GM23338 (cell line): Measurements from ENCODE around the gene FAHD1. TPM values are rescaled to one million over a fixed set of nuclear protein-coding genes. Genes with fewer than 3 reads are reported as not detected.

ENCODE experiments used
- ATAC-seq: fragments of 200-7000 bp; cut with Tn5 transposase; 3 replicates; pipeline ENCODE4 v1.9.1; 2020
- DNase-seq: peaks from one replicate; pipeline ENCODE4 v3.0.0-alpha.2; 2015; ENCODE audit warnings: low spot score
- H2AFZ ChIP-seq: fragments of 200-600 bp; sonication (generic); 2 replicates; pipeline ENCODE4 v1.8.0; 2016; ENCODE audit warnings: antibody characterized with exemption, mild to moderate bottlenecking, moderate library complexity
- H3F3A ChIP-seq: fragments of 200-600 bp; sonication (generic); replicated peaks from 2 replicates; pipeline ENCODE4 v1.8.0; 2017; ENCODE audit warnings: antibody characterized with exemption, mixed run types, low read depth
- H3K27ac ChIP-seq: fragments of 200-600 bp; sonication (generic); 2 replicates; pipeline ENCODE4 v1.6.1; 2016; ENCODE audit warnings: low read depth
- H3K27me3 ChIP-seq: fragments of 200-600 bp; sonication (generic); 2 replicates; pipeline ENCODE4 v1.8.0; 2016; ENCODE audit warnings: mild to moderate bottlenecking, mixed run types, moderate library complexity; ENCODE audit not compliant: insufficient read depth
- H3K36me3 ChIP-seq: fragments of 200-600 bp; sonication (generic); 2 replicates; pipeline ENCODE4 v1.8.0; 2016; ENCODE audit warnings: mild to moderate bottlenecking; ENCODE audit not compliant: insufficient read depth
- H3K4me1 ChIP-seq: fragments of 200-600 bp; sonication (generic); 2 replicates; pipeline ENCODE4 v1.8.0; 2016; ENCODE audit warnings: mild to moderate bottlenecking, moderate library complexity; ENCODE audit not compliant: insufficient read depth
- H3K4me2 ChIP-seq: fragments of 200-600 bp; sonication (generic); 2 replicates; pipeline ENCODE4 v1.7.1; 2017; ENCODE audit warnings: mixed run types
- H3K4me3 ChIP-seq: fragments of 200-600 bp; sonication (generic); 2 replicates; pipeline ENCODE4 v1.6.1; 2016; ENCODE audit warnings: mixed run types
- H3K79me2 ChIP-seq: fragments of 200-600 bp; sonication (generic); replicated peaks from 2 replicates; pipeline ENCODE4 v1.8.0; 2017; ENCODE audit warnings: mild to moderate bottlenecking; ENCODE audit not compliant: insufficient read depth
- H3K9me2 ChIP-seq: fragments of 200-600 bp; sonication (generic); 2 replicates; pipeline ENCODE4 v1.8.0; 2017; ENCODE audit not compliant: insufficient read depth
- H4K20me1 ChIP-seq: fragments of 200-600 bp; sonication (generic); replicated peaks from 2 replicates; pipeline ENCODE4 v1.8.0; 2017; ENCODE audit warnings: mild to moderate bottlenecking; ENCODE audit not compliant: insufficient read depth
- H3K27ac Mint-ChIP-seq: 2 replicates; pipeline ENCODE4 v1.8.0; 2020; ENCODE audit warnings: inconsistent platforms, mild to moderate bottlenecking, moderate library complexity, mixed read lengths
- H3K27me3 Mint-ChIP-seq: 3 replicates; pipeline ENCODE4 v1.8.0; 2022; ENCODE audit warnings: low read depth, mild to moderate bottlenecking, moderate library complexity, mixed read lengths, inconsistent platforms; ENCODE audit not compliant: insufficient read depth, poor library complexity
- H3K36me3 Mint-ChIP-seq: 3 replicates; pipeline ENCODE4 v1.8.0; 2021; ENCODE audit warnings: low read depth, mild to moderate bottlenecking, inconsistent platforms, moderate library complexity, mixed read lengths
- H3K4me1 Mint-ChIP-seq: 3 replicates; pipeline ENCODE4 v1.8.0; 2020; ENCODE audit warnings: mild to moderate bottlenecking, inconsistent platforms, mixed read lengths
- H3K4me3 Mint-ChIP-seq: 3 replicates; pipeline ENCODE4 v1.8.0; 2021; ENCODE audit warnings: moderate library complexity, mild to moderate bottlenecking, inconsistent platforms, mixed read lengths
- H3K9me3 Mint-ChIP-seq: 3 replicates; pipeline ENCODE4 v1.8.0; 2020; ENCODE audit warnings: moderate library complexity, mild to moderate bottlenecking, inconsistent platforms, mixed read lengths
- CTCF ChIP-seq, 2 experiments: fragments of 200-600 bp in 1 of 2; sonication (generic) in 1 of 2; conservative IDR thresholded peaks; 2 replicates each; pipeline versions ENCODE4 v1.5.1 to v1.6.1; 2016 to 2017; ENCODE audit warnings: antibody characterized with exemption in 2 of 2, low read depth in 2 of 2, mild to moderate bottlenecking in 2 of 2, moderate library complexity in 1 of 2
- ETS1 ChIP-seq: IDR thresholded peaks from 2 replicates; pipeline ENCODE4 v1.6.1; 2016; ENCODE audit warnings: antibody characterized with exemption
- NANOG ChIP-seq: IDR thresholded peaks from 2 replicates; pipeline ENCODE4 v1.6.1; 2016; ENCODE audit warnings: antibody characterized with exemption, borderline replicate concordance
- REST ChIP-seq: IDR thresholded peaks from one replicate; pipeline ENCODE4 v1.6.1; 2018; ENCODE audit warnings: antibody characterized with exemption; ENCODE audit not compliant: unreplicated experiment
- STAT1 ChIP-seq: IDR thresholded peaks from one replicate; pipeline ENCODE4 v1.6.1; 2016; ENCODE audit warnings: antibody characterized with exemption; ENCODE audit not compliant: unreplicated experiment
- ZNF462 ChIP-seq: fragments of 250-450 bp; sonication (Bioruptor Pico); IDR thresholded peaks from 2 replicates; pipeline ENCODE4 v1.5.0; 2020; ENCODE audit warnings: mild to moderate bottlenecking, moderate library complexity
- polyA plus RNA-seq: library from polyadenylated mRNA; unstranded; fragments of >200 nt; fragmentation: Nextera tagmentation; extraction: Ambion mirVana; gene quantifications from 2 replicates; pipeline ENCODE4 v1.2.1, GENCODE V29; 2016
- total RNA-seq: library from RNA; depleted of rRNA; stranded (reverse); fragments of >200 nt; shearing (Covaris generic); gene quantifications from 2 replicates; pipeline ENCODE4 v1.2.3, GENCODE V29; 2014

FAHD1 gene
- total and polyA plus RNA-seq, 2 experiments from 2014 or later, result 21.0 to 23.9 TPM

GRCh38 chr16:1812732-1813163, 14.3 kb upstream of the FAHD1 start:
- Histone ChIP-seq H3K9me2 (no peaks in the 10 kb centered on the region), H3K27me3 (no peaks in the 10 kb centered on the region), H2AFZ (no peak overlapping the region), H3K4me1 (no peaks in the 10 kb centered on the region), H3K79me2 (no peaks in the 10 kb centered on the region; the same call in 1 of the 2 replicates), H3F3A (no peaks in the 10 kb centered on the region; the same call in 1 of the 2 replicates), H3K27ac (no peak overlapping the region), H3K4me3 (no peak overlapping the region), H4K20me1 (no peaks in the 10 kb centered on the region; the same call in 1 of the 2 replicates), H3K4me2 (no peak overlapping the region), H3K36me3 (no peaks in the 10 kb centered on the region)
- peak; percentile 66 to 72 for TF ChIP-seq CTCF (conservative IDR thresholded peaks at IDR 0.05; ENCODE audit: low read depth in 2 of 2)
- TF ChIP-seq NANOG, result no peak
- no peak for TF ChIP-seq STAT1
- H3K27ac Mint-ChIP-seq, result no peak overlapping the region
- H3K27me3 Mint-ChIP-seq, result peaks cover 4% of the 10 kb centered on the region
- H3K36me3 Mint-ChIP-seq, result peaks cover 12% of the 10 kb centered on the region
- no peaks in the 10 kb centered on the region for H3K4me1 Mint-ChIP-seq
- H3K9me3 Mint-ChIP-seq, result no peaks in the 10 kb centered on the region
- DNase-seq, result peak; percentile 78
- ATAC-seq, result peak; percentile 83
- no peak overlapping the region for H3K4me3 Mint-ChIP-seq

- Mint-ChIP-seq H3K9me3 (no peaks in the 10 kb centered on the region), H3K36me3 (peaks cover 6% of the 10 kb centered on the region; the same call in 2 of the 3 replicates), H3K4me3 (no peak overlapping the region), H3K4me1 (no peaks in the 10 kb centered on the region), H3K27ac (no peak overlapping the region), H3K27me3 (peaks cover 4% of the 10 kb centered on the region)
- no peaks in the 10 kb centered on the region; the same call in 1 of the 2 replicates for H4K20me1 ChIP-seq
- H3K4me2 ChIP-seq, result no peak overlapping the region
- no peaks in the 10 kb centered on the region for H3K9me2 ChIP-seq
- H3K79me2 ChIP-seq, result no peaks in the 10 kb centered on the region; the same call in 1 of the 2 replicates
- DNase-seq (no peak), ATAC-seq (no peak)
- H3K27me3 ChIP-seq, result no peaks in the 10 kb centered on the region
- TF ChIP-seq REST (no peak), ETS1 (no peak), ZNF462 (CRISPR knock-in tag) (no peak)
- no peak overlapping the region for H3K4me3 ChIP-seq
- no peaks in the 10 kb centered on the region; the same call in 1 of the 2 replicates for H3F3A ChIP-seq
- H2AFZ ChIP-seq, result no peak overlapping the region
- H3K27ac ChIP-seq, result no peak overlapping the region
- no peaks in the 10 kb centered on the region for H3K4me1 ChIP-seq
- no peaks in the 10 kb centered on the region for H3K36me3 ChIP-seq
These were observed 11.5 kb upstream of the FAHD1 start for GRCh38 chr16:1815461-1815860.
